ENCODE data around the gene FLYWCH1.

DNA sequence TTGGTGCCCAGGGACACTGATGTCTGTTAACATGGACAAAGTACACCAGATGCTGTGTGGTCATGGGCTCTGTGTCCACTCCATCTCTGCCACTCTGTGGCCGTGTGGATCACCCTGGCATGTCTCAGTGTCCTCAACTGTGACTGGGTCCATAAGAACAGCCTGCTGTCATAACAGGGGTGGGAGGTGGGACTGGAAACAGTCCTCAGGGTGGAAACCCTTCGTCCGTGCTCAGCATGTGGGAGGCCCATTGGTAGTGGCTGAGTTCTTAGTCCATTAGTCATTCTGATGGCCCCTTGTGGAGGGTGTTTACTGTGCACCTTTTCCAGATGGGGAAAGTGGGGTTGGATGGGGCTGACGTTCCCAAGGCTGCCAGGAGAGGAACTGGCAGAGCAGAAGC, 15.9 kb upstream of the FLYWCH1 start:
- TF ChIP-seq CTCF (IDR thresholded peaks at IDR 0.05; ENCODE audit: borderline replicate concordance, extremely low read depth, low read length, poor library complexity, severe bottlenecking) (no peak), EZH2 (IDR thresholded peaks at IDR 0.05; ENCODE audit: borderline replicate concordance, low read depth, low read length, severe bottlenecking) (no peak)

Data from DND-41 (cell line).